Activated naive CD8-positive, alpha-beta T cell treated with anti-CD3 and anti-CD28 coated beads, Interleukin-2, amount 50 U/mL, for 24 hours (primary cell): ENCODE measurements around the gene MUC5AC.
A peak's percentile ranks its signal among the peaks of the same experiment; 100 is the strongest.

Experiments
- ATAC-seq: fragments of 150-1000 bp; cut with Tn5 transposase; one replicate; pipeline ENCODE4 v1.10.0; 2021
- DNase-seq: peaks from one replicate; pipeline ENCODE4 v3.0.0; 2021
- H3K27ac Mint-ChIP-seq: one replicate; pipeline ENCODE4 v1.8.0; 2021; ENCODE audit warnings: mild to moderate bottlenecking, mixed read lengths
- H3K27me3 Mint-ChIP-seq: one replicate; pipeline ENCODE4 v1.8.0; 2021; ENCODE audit warnings: mixed read lengths
- H3K36me3 Mint-ChIP-seq: one replicate; pipeline ENCODE4 v1.8.0; 2021; ENCODE audit warnings: low read depth, mixed read lengths
- H3K4me1 Mint-ChIP-seq: one replicate; pipeline ENCODE4 v1.8.0; 2021; ENCODE audit warnings: mixed read lengths
- H3K4me3 Mint-ChIP-seq: one replicate; pipeline ENCODE4 v1.8.0; 2021; ENCODE audit warnings: mild to moderate bottlenecking, moderate library complexity, mixed read lengths
- H3K9me3 Mint-ChIP-seq: one replicate; pipeline ENCODE4 v1.8.0; 2021; ENCODE audit warnings: mixed read lengths

The MUC5AC gene

DNA sequence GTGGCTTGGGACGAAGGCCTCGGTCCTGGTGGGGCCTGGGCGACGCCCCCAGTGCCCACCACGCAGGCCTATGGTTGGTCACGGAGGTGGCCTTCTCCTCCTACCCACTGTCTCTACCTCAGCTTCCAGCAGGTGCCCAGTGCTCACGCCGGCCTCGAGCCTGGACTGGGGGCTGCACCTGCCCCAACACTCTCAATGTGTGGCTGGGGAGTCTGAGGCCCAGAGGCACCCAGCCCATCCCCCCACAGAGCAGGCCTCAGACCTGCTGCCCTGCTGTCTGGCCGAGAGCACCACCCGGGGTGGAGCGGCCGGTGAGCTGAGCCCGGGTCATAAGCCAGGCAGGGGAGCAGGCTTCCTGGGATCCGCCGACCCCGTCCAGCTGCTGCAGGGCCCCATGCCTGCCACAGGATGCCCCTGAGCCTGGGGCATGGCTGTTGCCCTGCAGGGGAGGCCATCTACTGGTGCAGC is 28.6 kb upstream of the MUC5AC start:
- Mint-ChIP-seq H3K4me1 (no peaks in the 10 kb centered on the region), H3K4me3 (no peak overlapping the region), H3K36me3 (peaks cover 4% of the 10 kb centered on the region), H3K27ac (no peak overlapping the region), H3K9me3 (peaks cover 18% of the 10 kb centered on the region), H3K27me3 (peaks cover 11% of the 10 kb centered on the region)
- DNase-seq: no peak
- no peak for ATAC-seq

- Mint-ChIP-seq H3K4me3 (no peak overlapping the region), H3K27me3 (peaks cover 13% of the 10 kb centered on the region), H3K9me3 (peaks cover 18% of the 10 kb centered on the region), H3K4me1 (no peaks in the 10 kb centered on the region), H3K36me3 (peaks cover 3% of the 10 kb centered on the region), H3K27ac (no peak overlapping the region)
- DNase-seq: no peak
- no peak for ATAC-seq
Measured at GRCh38 chr11:1129611-1130160, 28.1 kb upstream of the MUC5AC start.

DNA sequence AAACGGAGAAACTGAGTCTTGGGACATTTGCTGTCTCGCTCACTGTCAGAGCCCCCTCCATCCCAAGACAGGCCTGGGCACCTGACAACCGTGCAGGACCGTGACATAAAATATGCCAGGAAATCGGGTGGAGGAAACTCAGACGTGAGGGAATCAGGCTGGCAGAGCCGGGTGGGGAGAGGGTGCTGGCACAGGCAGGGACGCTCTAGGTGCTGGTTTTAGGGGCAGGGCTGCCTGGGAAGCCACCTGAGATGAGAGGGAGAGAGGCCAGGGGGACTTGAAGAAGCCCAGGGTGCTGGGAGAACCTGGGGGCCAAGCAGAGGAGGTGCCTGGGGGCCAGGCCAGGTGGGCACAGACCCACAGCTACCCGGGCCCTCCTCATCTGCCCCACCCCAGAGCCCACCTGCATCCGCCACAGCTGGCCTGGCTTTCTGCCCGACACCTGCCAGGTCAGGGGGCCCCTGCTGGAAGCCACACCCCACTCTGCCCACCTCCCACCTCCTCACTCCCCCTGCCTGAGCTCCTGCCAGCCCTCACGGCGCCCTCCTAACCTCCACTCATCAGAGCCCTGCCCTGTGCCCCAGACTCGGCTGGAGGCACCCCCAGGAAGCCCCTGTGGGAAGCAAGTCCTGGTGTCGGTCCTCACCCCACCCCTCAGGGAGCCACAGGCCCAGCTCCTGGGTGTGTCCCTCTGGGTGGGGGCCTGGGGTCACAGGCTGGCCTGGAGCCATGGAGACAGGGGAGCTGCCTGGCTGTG is 27.3 kb upstream of the MUC5AC start:
- ATAC-seq: no peak

DNA sequence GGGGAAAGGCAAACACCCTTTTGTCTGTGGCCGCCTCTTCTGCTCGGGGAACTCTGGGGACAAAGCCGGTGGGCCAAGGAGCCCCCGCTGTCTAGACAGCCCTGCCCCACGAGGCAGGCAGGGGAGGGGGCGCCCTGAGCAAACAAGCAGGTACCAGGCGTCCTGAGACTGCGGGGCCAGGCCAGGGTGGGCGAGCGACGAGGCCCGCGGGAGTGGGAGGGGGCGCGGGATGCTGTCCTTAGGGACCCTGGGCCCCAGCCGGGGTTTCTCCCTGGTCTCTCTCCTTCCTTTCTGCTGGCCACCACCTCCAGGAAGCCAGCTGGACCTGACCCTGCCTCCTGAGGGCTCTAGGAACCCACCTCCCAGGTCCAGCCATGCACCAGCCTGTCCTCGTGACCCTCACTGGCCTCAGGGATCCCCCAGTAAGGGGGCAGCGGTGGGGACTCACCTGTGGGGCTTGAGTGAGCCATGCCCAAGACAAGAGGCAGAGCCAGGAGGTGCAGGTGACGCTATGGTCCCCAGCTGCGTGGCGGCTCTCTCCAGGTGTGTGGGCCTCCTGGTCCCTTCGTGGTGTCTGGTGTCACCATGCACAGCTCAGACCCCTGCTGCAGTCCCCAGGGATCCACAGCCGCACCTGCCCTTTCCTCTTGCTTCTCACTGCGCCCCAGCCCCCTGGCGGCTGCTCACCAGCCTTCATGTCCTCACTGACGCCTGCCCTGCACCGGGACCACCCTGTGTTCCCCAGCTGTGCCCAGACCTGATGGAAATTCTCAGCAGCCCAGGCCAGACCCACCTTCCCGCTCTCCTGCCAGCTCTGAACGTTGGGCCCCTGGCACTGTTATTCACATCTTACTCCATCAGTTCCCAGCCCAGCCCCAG is 26.5 kb upstream of the MUC5AC start:
- Mint-ChIP-seq H3K4me1 (no peaks in the 10 kb centered on the region), H3K27ac (no peak overlapping the region), H3K9me3 (peaks cover 28% of the 10 kb centered on the region), H3K4me3 (no peak overlapping the region), H3K27me3 (peaks cover 18% of the 10 kb centered on the region), H3K36me3 (peaks cover 3% of the 10 kb centered on the region)
- DNase-seq (no peak), ATAC-seq (no peak)

More for the DNA sequence above, 27.3 kb upstream of the MUC5AC start:
- Mint-ChIP-seq H3K27ac (no peak overlapping the region), H3K36me3 (peaks cover 3% of the 10 kb centered on the region), H3K4me3 (no peak overlapping the region), H3K4me1 (no peaks in the 10 kb centered on the region), H3K27me3 (peaks cover 15% of the 10 kb centered on the region), H3K9me3 (peaks cover 24% of the 10 kb centered on the region)
- no peak for DNase-seq

DNA sequence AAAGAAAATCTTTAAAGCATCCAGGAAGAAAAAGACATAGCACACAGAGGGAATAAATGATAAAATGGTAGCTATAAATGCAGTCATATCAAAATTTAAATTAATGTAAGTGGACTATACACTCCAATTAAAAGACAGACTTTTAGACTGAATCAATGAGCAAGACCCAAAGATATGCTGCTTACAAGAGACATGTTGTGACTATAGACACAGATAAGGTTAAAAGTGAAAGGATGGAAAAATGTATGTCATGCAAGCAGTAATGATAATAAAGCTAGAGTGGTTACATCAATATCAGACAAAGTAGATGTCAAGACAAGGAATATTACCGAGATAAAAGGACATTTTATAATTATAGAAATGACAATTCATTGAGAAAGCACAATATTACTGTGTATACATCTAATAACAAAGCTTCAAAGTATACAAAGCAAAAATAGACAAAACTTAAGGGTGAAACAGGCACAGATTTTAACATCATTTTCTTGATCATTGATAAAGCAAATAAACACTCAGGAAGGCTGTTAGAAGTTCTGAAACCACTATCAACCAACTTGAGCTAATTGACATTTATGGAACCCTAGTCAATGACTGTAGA is 22.8 kb upstream of the MUC5AC start:
- peaks cover 28% of the 10 kb centered on the region for H3K9me3 Mint-ChIP-seq
- no peak for DNase-seq
- peaks cover 29% of the 10 kb centered on the region for H3K27me3 Mint-ChIP-seq

DNA sequence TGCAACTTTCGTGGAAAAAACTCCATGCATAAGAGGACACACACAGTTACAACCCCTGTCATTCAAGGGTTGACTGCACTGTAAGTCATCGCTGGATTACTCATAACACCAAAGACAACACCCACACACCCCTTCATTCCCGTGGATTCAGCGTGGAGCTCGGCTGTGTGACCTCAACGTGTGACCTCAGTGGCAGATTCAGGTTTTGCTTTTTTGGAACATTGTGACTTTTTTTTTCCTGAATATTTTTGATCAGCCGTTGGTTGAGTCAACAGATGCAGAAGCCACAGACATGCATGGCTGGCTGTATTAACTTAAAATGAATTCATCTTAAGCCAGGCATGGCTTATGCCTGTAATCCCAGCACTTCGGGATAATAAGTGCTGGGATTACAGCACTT is 19.7 kb upstream of the MUC5AC start:
- Mint-ChIP-seq H3K36me3 (peaks cover 3% of the 10 kb centered on the region), H3K9me3 (peaks cover 41% of the 10 kb centered on the region), H3K4me1 (peaks cover 7% of the 10 kb centered on the region), H3K4me3 (no peak overlapping the region), H3K27ac (no peak overlapping the region), H3K27me3 (peaks cover 27% of the 10 kb centered on the region)
- peak; percentile 81 for ATAC-seq
- no peak for DNase-seq

More for the DNA sequence above, 22.8 kb upstream of the MUC5AC start:
- H3K36me3 Mint-ChIP-seq: peaks cover 3% of the 10 kb centered on the region
- H3K27ac Mint-ChIP-seq: no peak overlapping the region
- peaks cover 7% of the 10 kb centered on the region for H3K4me1 Mint-ChIP-seq
- no peak for ATAC-seq
- no peak overlapping the region for H3K4me3 Mint-ChIP-seq

- Mint-ChIP-seq H3K4me1 (peaks cover 7% of the 10 kb centered on the region), H3K4me3 (no peak overlapping the region), H3K27ac (no peak overlapping the region), H3K9me3 (peaks cover 42% of the 10 kb centered on the region), H3K36me3 (peaks cover 3% of the 10 kb centered on the region), H3K27me3 (peaks cover 20% of the 10 kb centered on the region)
- no peak for ATAC-seq
- DNase-seq: no peak
Measured at GRCh38 chr11:1139441-1140083, 18.2 kb upstream of the MUC5AC start.

DNA sequence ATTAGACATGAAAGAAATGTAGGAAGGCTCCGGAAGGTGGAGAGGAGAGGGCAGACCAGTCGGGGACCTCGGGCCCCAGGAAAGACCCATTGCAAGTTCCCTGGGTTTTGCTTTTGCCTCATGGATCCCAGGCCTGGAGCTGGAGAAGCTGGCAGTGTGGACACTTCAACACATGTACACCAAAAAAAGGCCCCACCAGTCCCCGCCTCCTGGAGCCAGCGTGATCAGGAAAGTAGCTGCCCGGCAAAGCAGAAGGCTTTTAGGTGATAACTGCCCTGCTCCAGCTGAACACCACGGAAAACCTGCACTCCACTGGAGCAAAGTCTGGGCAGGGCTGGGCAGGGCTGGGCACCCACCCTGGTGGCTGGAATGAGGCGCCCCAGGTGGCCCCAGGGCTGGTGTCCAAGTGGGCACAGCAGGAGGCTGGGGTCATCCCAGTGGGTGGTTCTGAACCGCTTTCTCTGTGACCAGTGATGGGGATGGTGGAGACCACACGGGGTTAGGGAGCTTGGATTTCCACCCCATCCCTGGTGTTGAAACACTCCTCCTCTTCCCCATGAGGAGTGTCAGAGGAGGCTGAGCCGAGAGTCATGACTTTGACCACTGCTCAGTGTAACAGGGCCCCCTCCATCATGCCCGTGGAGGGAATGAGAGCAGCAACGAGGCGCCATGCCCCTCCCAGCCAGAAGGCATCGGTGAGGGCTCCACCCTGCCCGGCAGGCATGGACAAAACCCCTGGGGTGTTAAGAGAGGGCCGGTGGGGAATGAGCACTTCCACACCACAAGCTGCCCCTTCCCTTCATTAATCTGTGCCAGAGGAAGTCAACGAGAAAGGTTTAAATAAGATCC is 16.9 kb upstream of the MUC5AC start:
- DNase-seq: no peak
- ATAC-seq: no peak
- H3K9me3 Mint-ChIP-seq: peaks cover 39% of the 10 kb centered on the region
- H3K27ac Mint-ChIP-seq: no peak overlapping the region
- peaks cover 7% of the 10 kb centered on the region for H3K4me1 Mint-ChIP-seq
- no peak overlapping the region for H3K4me3 Mint-ChIP-seq
- H3K36me3 Mint-ChIP-seq: peaks cover 3% of the 10 kb centered on the region
- H3K27me3 Mint-ChIP-seq: peaks cover 14% of the 10 kb centered on the region

DNA sequence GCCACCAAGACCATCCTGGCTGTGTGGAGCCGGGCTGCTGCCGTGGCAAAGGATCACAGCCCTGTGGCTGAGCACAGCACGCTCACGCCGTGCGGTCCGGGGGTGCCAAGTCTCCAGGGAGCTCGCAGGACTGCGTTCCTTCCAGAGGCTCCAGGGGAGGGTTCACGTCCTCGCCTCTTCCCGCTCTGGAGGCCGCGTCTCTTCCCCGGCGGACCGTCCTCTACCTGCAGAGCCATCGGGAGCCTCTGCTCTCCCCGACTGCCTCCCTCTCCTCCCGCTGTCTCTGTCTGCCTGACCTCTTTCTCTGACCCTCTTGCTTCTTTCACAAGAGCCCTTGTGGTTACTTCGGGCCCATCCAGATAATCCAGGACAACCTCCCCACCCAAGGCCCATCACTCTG is 11.4 kb upstream of the MUC5AC start:
- peaks cover 8% of the 10 kb centered on the region for H3K27me3 Mint-ChIP-seq
- no peak overlapping the region for H3K4me3 Mint-ChIP-seq
- no peak for DNase-seq
- H3K4me1 Mint-ChIP-seq: no peaks in the 10 kb centered on the region
- H3K27ac Mint-ChIP-seq: no peak overlapping the region
- ATAC-seq: no peak
- H3K9me3 Mint-ChIP-seq: peaks cover 38% of the 10 kb centered on the region
- H3K36me3 Mint-ChIP-seq: peaks cover 3% of the 10 kb centered on the region

GRCh38 chr11:1147792-1148191 is 10.0 kb upstream of the MUC5AC start:
- Mint-ChIP-seq H3K4me3 (no peak overlapping the region), H3K9me3 (peaks cover 25% of the 10 kb centered on the region), H3K27ac (no peak overlapping the region), H3K27me3 (peaks cover 6% of the 10 kb centered on the region), H3K36me3 (no peaks in the 10 kb centered on the region), H3K4me1 (peaks cover 5% of the 10 kb centered on the region)
- no peak for DNase-seq
- no peak for ATAC-seq

DNA sequence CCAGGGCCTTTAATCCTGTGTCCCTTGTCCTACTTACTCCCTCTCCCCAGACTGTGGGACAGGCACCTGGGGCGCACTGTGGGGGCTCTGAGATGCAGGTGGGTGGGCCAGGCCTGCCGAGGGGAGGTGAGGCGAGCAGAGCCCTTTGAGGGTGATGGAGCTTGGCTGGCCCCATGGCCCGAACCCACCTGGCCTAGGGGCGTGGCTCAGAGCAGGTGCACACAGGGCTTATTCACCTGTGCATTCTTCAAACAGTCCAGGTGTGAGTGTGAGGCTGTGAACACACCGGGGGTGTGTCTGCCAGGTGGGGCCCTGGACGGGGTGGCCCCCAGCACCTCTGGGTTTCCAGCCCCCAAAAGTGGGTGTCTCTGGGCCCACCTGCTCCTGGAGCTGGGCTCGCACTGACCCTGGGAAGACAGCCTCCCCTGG is 9.0 kb upstream of the MUC5AC start:
- no peak for ATAC-seq
- Mint-ChIP-seq H3K27ac (no peak overlapping the region), H3K4me3 (no peak overlapping the region), H3K4me1 (peaks cover 6% of the 10 kb centered on the region), H3K27me3 (peaks cover 6% of the 10 kb centered on the region), H3K36me3 (no peaks in the 10 kb centered on the region), H3K9me3 (peaks cover 15% of the 10 kb centered on the region)
- DNase-seq: no peak

- no peaks in the 10 kb centered on the region for H3K36me3 Mint-ChIP-seq
- H3K4me1 Mint-ChIP-seq: peaks cover 6% of the 10 kb centered on the region
- H3K4me3 Mint-ChIP-seq: no peak overlapping the region
- H3K27me3 Mint-ChIP-seq: peaks cover 6% of the 10 kb centered on the region
- no peak for DNase-seq
- H3K9me3 Mint-ChIP-seq: peaks cover 10% of the 10 kb centered on the region
- no peak for ATAC-seq
- H3K27ac Mint-ChIP-seq: no peak overlapping the region
Measured at GRCh38 chr11:1149545-1149944, 8.2 kb upstream of the MUC5AC start.

- no peak overlapping the region for H3K4me3 Mint-ChIP-seq
- peaks cover 6% of the 10 kb centered on the region for H3K27me3 Mint-ChIP-seq
- H3K36me3 Mint-ChIP-seq: no peaks in the 10 kb centered on the region
- H3K27ac Mint-ChIP-seq: no peak overlapping the region
- no peak for ATAC-seq
- H3K4me1 Mint-ChIP-seq: peaks cover 6% of the 10 kb centered on the region
- peaks cover 4% of the 10 kb centered on the region for H3K9me3 Mint-ChIP-seq
- no peak for DNase-seq
Measured at GRCh38 chr11:1150116-1150515, 7.6 kb upstream of the MUC5AC start.
